Measurements from ENCODE around the gene SYNE4.

The SYNE4 gene

GRCh38 chr19:36026091-36026876, 17.7 kb upstream of the SYNE4 start:
- FAIRE-seq (no peak), DNase-seq (ENCODE audit: low spot score) (no peak)

DNA sequence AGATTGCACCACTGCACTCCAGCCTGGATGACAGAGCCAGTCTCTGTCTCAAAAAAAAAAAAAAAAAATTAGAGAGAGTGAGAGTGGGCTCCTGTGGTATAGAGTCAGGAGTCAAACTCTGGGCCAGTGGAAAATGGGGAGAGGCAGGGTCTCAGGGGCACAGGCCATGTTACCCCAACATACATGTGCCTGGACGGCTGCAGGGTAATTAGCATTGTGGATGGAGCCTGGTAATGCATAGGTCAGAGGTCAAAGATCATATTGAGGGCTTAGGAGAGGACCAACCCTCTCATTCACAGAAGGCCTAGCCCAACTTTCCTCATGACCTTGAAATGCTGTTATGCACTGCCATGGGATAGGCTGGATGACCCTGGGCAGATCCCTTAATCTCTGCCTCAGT, 16.9 kb upstream of the SYNE4 start:
- FAIRE-seq = no peak

GRCh38 chr19:36023432-36023831, 14.8 kb upstream of the SYNE4 start:
- no peak for FAIRE-seq

More for the DNA sequence above, 16.9 kb upstream of the SYNE4 start:
- DNase-seq (ENCODE audit: low spot score) = no peak

GRCh38 chr19:36019061-36019670, 10.6 kb upstream of the SYNE4 start:
- DNase-seq (ENCODE audit: low spot score) = no peak
- no peak for FAIRE-seq

More at GRCh38 chr19:36023432-36023831, 14.8 kb upstream of the SYNE4 start:
- no peak for DNase-seq (ENCODE audit: low spot score)

- DNase-seq (ENCODE audit: low spot score) = peak; percentile 92
- FAIRE-seq = peak; percentile 96
These were observed 5.7 kb upstream of the SYNE4 start, which contains the start of gene ALKBH6 for GRCh38 chr19:36014012-36014924. TSS of gene ALKBH6 (minus strand) at chr19:36014213. CDS start at chr19:36013397, 816 bp downstream.

DNA sequence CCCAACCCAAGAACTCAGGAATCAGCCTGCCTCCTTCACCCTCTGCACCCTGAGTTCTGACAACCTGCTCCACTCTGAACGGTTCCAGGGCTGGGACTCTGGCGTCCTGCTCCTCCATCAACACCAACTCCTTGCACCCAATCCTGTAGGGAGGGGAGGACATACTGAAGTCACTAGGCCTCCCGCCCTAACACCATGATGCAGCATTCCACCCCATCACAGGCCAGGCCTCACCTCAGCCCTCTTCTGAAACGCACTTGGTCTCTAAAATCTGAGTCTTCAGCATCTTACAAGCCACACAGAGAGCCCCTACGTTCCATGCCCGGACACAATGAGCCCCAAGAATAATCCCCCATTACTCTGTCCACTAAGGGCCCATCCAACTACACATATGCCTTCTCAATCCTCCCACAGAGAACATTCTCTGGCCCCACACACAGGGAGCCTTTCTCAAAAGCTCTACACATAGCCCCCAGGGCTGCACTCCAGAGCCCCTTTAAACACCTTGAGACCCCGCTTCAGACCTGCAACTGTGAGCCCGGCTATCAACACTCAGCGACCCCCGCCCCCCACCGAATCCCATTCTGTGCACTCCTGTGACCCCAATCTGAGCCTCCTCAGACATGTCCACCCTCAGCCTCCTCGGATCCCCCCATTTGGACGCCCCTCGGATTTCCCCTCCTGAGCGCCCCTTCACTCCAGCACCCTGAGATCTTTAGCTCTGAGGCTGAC, 4.8 kb upstream of the SYNE4 start:
- DNase-seq (ENCODE audit: low spot score) = no peak
- no peak for FAIRE-seq

GRCh38 chr19:36010402-36010801, 1.8 kb upstream of the SYNE4 start:
- no peak for DNase-seq (ENCODE audit: low spot score)
- no peak for FAIRE-seq

- FAIRE-seq (no peak), DNase-seq (ENCODE audit: low spot score) (no peak)
These were observed 1.2 kb upstream of the SYNE4 start for GRCh38 chr19:36009633-36010379.

GRCh38 chr19:36009220-36009619, 607 bp upstream of the SYNE4 start:
- FAIRE-seq (no peak), DNase-seq (ENCODE audit: low spot score) (no peak)

GRCh38 chr19:36006955-36007354, 1.7 kb downstream of the SYNE4 start:
- FAIRE-seq (no peak), DNase-seq (ENCODE audit: low spot score) (no peak)

GRCh38 chr19:36003284-36003683, 5.3 kb downstream of the SYNE4 start:
- DNase-seq (ENCODE audit: low spot score) (no peak), FAIRE-seq (no peak)

DNA sequence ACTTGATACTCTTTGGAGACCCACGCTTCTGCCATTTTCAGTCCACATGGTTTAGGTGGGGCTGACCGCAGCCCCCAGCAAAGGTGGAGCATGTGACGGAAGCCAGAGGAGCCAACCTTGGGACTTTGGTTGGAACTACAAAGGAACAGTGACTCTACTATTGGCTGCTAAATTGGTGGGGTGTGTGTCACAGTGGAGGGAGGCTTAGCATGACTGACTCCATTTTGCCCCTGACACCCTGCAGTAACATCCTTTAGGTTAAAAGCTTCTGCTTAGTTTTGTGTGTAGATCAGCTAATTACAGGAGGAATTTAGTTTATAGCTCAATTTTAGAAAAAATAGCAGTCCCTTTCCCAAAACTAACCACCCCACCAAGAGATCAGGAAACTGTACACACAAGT, 7.0 kb downstream of the SYNE4 start:
- DNase-seq (ENCODE audit: low spot score) = no peak
- FAIRE-seq = no peak

- FAIRE-seq = no peak
- DNase-seq (ENCODE audit: low spot score) = no peak
These were observed 11.8 kb downstream of the SYNE4 start for GRCh38 chr19:35996777-35997176.

- peak; percentile 82 for DNase-seq (ENCODE audit: low spot score)
- FAIRE-seq = peak; percentile 78
These were observed 13.3 kb downstream of the SYNE4 start, which contains the start of gene SDHAF1 for GRCh38 chr19:35995048-35995993. TSS of gene SDHAF1 (plus strand) at chr19:35995188. CDS start at chr19:35995275, 87 bp downstream.

GRCh38 chr19:35993923-35994598, 14.6 kb downstream of the SYNE4 start:
- FAIRE-seq (no peak), DNase-seq (ENCODE audit: low spot score) (no peak)

DNA sequence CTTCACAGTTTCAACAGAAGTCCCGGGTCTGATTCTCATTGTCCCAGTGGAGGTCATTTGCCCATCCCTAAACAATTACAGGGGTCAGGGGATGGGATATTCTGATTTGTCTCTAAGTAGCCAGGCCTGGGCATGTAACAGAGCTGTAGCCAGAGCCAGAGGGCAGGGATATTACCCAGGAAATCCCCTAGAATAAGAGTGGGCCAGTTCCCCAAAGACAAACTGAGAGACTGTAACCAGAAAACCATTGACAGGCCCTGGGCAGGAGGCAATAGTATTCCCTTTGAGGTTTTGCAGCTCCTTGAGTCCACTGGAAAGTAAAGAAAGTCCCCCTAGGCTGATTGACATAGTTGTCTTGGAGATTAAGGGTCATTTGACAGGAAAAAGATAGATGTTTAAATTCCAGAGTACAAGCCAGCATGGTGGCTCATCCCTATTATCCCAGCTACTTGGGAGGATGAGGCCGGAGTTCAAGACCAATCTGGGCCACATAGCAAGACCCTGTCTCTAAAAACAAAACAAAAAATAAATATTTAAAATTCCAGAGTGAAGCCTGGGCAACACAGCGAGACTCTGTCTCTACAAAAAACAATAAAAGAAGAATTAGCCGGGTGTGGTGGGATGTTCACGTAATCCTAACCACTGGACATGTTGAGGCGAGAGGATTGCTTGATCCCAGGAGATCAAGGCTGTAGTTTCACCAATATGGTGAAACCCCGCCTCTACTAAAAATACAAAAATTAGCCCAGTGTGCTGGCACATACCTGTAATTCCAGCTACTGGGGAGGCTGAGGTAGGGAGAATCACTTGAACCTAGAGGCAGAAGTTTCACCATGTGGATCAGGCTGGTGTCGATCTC, 15.5 kb downstream of the SYNE4 start:
- no peak for DNase-seq (ENCODE audit: low spot score)
- no peak for FAIRE-seq

DNA sequence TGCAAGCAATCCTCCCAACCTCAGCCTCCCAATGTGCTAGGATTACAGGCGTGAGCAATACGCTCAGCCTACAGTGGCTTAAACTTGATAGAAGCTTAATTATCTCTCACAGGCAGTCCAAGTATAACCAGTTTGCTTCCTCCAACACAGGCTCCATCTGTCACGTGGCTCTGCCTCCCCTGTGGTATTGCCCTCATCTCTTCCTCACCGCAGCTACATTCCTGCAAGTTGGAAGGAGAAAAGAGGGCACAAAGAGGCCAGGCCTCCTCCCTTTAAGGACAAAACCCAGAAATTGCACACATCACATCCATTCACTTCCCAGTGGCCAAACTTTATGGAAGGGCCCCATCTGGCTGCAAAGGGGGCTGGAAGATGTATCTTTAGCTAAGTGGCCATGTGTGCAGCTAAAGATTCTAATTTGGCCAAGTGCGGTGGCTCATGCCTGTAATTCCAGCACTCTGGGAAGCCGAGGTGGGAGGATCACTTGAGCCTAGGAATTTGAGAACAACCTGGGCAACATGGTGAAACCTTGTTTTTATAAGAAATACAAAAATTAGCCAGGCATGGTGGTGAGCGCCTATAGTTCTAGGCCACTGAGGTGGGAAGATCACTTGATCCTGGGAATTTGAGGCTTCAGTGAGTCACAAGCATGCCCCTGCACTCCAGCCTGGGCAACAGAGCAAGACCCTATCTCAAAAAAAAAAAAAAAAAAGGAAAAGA, 16.7 kb downstream of the SYNE4 start:
- FAIRE-seq (no peak), DNase-seq (ENCODE audit: low spot score) (no peak)

Measured in RCC 7860 (cell line).